Peyer's patch (tissue), 4 donors: ENCODE measurements around the gene CSMD2.

Source experiments
- CTCF ChIP-seq, 6 experiments: fragments of 450-650 bp in 4 of 6; fragments of 200-600 bp in 2 of 6; sonication (generic) in 1 of 6; IDR thresholded peaks; one replicate each; pipeline ENCODE4 v1.5.1; 2017 to 2019; ENCODE audit warnings: antibody characterized with exemption in 6 of 6, mild to moderate bottlenecking in 3 of 6, moderate library complexity in 1 of 6
- POLR2A ChIP-seq, 2 donors: fragments of 450-650 bp; IDR thresholded peaks; one replicate each; pipeline ENCODE4 v1.5.1; 2017; ENCODE audit warnings: antibody characterized with exemption in 2 of 2, mild to moderate bottlenecking in 2 of 2, moderate library complexity in 2 of 2

- TF ChIP-seq CTCF (IDR thresholded peaks at IDR 0.05) = no peak
- TF ChIP-seq POLR2A (IDR thresholded peaks at IDR 0.05) = no peak
Observed at GRCh38 chr1:33464552-33464951, 700.5 kb downstream of the CSMD2 start.
